Lower lobe of right lung (tissue), 2 donors: Measurements from ENCODE around the gene SPATA6L. TPM values are rescaled to one million over a fixed set of nuclear protein-coding genes. Genes with fewer than 3 reads are reported as not detected.

Experiments used
- ATAC-seq, 2 donors: fragments of 200-7000 bp; cut with Tn5 transposase; one replicate each; pipeline ENCODE4 v1.9.1; 2020 to 2022; ENCODE audit warnings: mild to moderate bottlenecking in 2 of 2, moderate library complexity in 2 of 2
- DNase-seq: peaks from one replicate; pipeline ENCODE4 v3.0.0-alpha.2; 2020
- H3K27ac ChIP-seq: fragments of 200-600 bp; one replicate; pipeline ENCODE4 v1.8.0; 2022
- H3K27me3 ChIP-seq: fragments of 200-600 bp; one replicate; pipeline ENCODE4 v1.8.0; 2022; ENCODE audit warnings: low read depth
- H3K36me3 ChIP-seq: fragments of 200-600 bp; one replicate; pipeline ENCODE4 v1.8.0; 2022; ENCODE audit warnings: mild to moderate bottlenecking
- H3K4me1 ChIP-seq: fragments of 200-600 bp; one replicate; pipeline ENCODE4 v1.8.0; 2022
- H3K4me3 ChIP-seq: fragments of 200-600 bp; one replicate; pipeline ENCODE4 v1.8.0; 2022; ENCODE audit warnings: mild to moderate bottlenecking
- H3K9me3 ChIP-seq: fragments of 200-600 bp; one replicate; pipeline ENCODE4 v1.8.0; 2022
- CTCF ChIP-seq: fragments of 200-600 bp; IDR thresholded peaks from one replicate; pipeline ENCODE4 v1.8.0; 2022; ENCODE audit warnings: antibody characterized with exemption, mild to moderate bottlenecking
- intact Hi-C: fragments of 100-400 bp; cut with DNase I; formaldehyde crosslinking; loops from one replicate; pipeline ENCODE4 v1.11.0; 2022
- total RNA-seq: library from RNA; stranded (reverse); fragmentation: NEBNext Ultra II Directional; extraction: Animal tissue kit (Norgen Biotek cat#: 25700); gene quantifications from one replicate; pipeline ENCODE4 v1.2.1, GENCODE V29; 2021
- donor health status: DM: no; HTN: yes; CAD: no; lungs with severe emphysema.

Gene SPATA6L
- total RNA-seq, 1 donor from 2014 or later: 16.3 TPM

- Histone ChIP-seq H3K36me3 (peaks cover 17% of the 10 kb centered on the region), H3K4me1 (no peaks in the 10 kb centered on the region), H3K27me3 (no peaks in the 10 kb centered on the region), H3K9me3 (no peaks in the 10 kb centered on the region), H3K4me3 (no peak overlapping the region), H3K27ac (no peak overlapping the region)
- no peak for ATAC-seq
- intact Hi-C loops: no loop called here
- no peak for TF ChIP-seq CTCF
- DNase-seq: no peak
Measured at GRCh38 chr9:4572184-4572826, 94.0 kb downstream of the SPATA6L start.

- H3K27me3 ChIP-seq: no peaks in the 10 kb centered on the region
- H3K27ac ChIP-seq: no peak overlapping the region
- peaks cover 8% of the 10 kb centered on the region for H3K36me3 ChIP-seq
- no peak overlapping the region for H3K4me3 ChIP-seq
- intact Hi-C loops: no loop called here
- TF ChIP-seq CTCF: no peak
- no peak for ATAC-seq
- no peaks in the 10 kb centered on the region for H3K4me1 ChIP-seq
- H3K9me3 ChIP-seq: no peaks in the 10 kb centered on the region
- no peak for DNase-seq
Measured at GRCh38 chr9:4569101-4569500, 97.2 kb downstream of the SPATA6L start.

- ATAC-seq (no peak), DNase-seq (no peak)
- H3K27ac ChIP-seq: no peak overlapping the region
- TF ChIP-seq CTCF: no peak
- peaks cover under 1% of the 10 kb centered on the region for H3K36me3 ChIP-seq
- intact Hi-C loops: no loop called here
- no peaks in the 10 kb centered on the region for H3K4me1 ChIP-seq
- H3K27me3 ChIP-seq: no peaks in the 10 kb centered on the region
- H3K9me3 ChIP-seq: no peaks in the 10 kb centered on the region
- H3K4me3 ChIP-seq: no peak overlapping the region
Measured at GRCh38 chr9:4567601-4568000, 98.7 kb downstream of the SPATA6L start.

- no peaks in the 10 kb centered on the region for H3K4me1 ChIP-seq
- TF ChIP-seq CTCF: no peak
- ATAC-seq (no peak), DNase-seq (no peak)
- no peaks in the 10 kb centered on the region for H3K27me3 ChIP-seq
- no peak overlapping the region for H3K4me3 ChIP-seq
- intact Hi-C loops: no loop called here
- H3K36me3 ChIP-seq: no peaks in the 10 kb centered on the region
- no peak overlapping the region for H3K27ac ChIP-seq
- no peaks in the 10 kb centered on the region for H3K9me3 ChIP-seq
Measured at GRCh38 chr9:4566806-4567205, 99.5 kb downstream of the SPATA6L start.

GRCh38 chr9:4563105-4563504 is 103.2 kb downstream of the SPATA6L start:
- DNase-seq (no peak), ATAC-seq (no peak)
- intact Hi-C loops: no loop called here
- no peak overlapping the region for H3K27ac ChIP-seq
- no peaks in the 10 kb centered on the region for H3K36me3 ChIP-seq
- no peak overlapping the region for H3K4me3 ChIP-seq
- H3K9me3 ChIP-seq: no peaks in the 10 kb centered on the region
- no peaks in the 10 kb centered on the region for H3K27me3 ChIP-seq
- no peak for TF ChIP-seq CTCF
- no peaks in the 10 kb centered on the region for H3K4me1 ChIP-seq
